ENCODE data around the gene DSC1. TPM values are rescaled to one million over a fixed set of nuclear protein-coding genes. Genes with fewer than 3 reads are reported as not detected.

The DSC1 gene
- total and polyA plus RNA-seq, 2 of the 8 experiments (the other 6 are each of a cell fraction or from before 2014, with no cell fraction given), result 0.02 TPM; not detected in 1

- H3K27ac ChIP-seq (ENCODE audit: low read depth, low read length), result peak overlapping the region; percentile 90
- peak overlapping the region; percentile 76 to 97 (median 84) for H3K4me3 ChIP-seq (ENCODE audit: extremely low read depth in 1 of 4, insufficient read depth in 2 of 4, low read depth in 3 of 4, low read length in 4 of 4)
- peaks cover 3% of the 10 kb centered on the region; the same call in 1 of the 2 replicates for H3K23me2 ChIP-seq (ENCODE audit: low read depth, low read length)
- H3K18ac ChIP-seq (ENCODE audit: extremely low read depth, low read length), result peak overlapping the region; percentile 92
- peak overlapping the region; percentile 88 for H2BK5ac ChIP-seq (ENCODE audit: low read depth, low read length)
- ChIA-PET CTCF (ENCODE audit: partially characterized antibody) (interaction anchor here (0.7 kb wide), 1 partner anchor 9 kb away, joined by 3 read pairs; no protein-coding TSS in a partner anchor), POLR2A (ENCODE audit: partially characterized antibody) (interaction anchor here (1.1 to 2.6 kb wide), 7 partner anchors 11 to 396 kb away, joined by 3 to 13 read pairs (median 5); partner anchors contain the start of gene DSG2)
- peak overlapping the region; percentile 90 for H4K5ac ChIP-seq (ENCODE audit: insufficient read length, low read depth, low read length)
- no peak overlapping the region for H3K14ac ChIP-seq (ENCODE audit: insufficient read length)
- H3K79me2 ChIP-seq (ENCODE audit: control insufficient read depth in 1 of 2, insufficient read depth in 2 of 2, low read length in 2 of 2), result peaks cover 3 to 41% of the 10 kb centered on the region in 2 experiments; a peak in 3 of 4 replicates
- peak overlapping the region; percentile 84; the same call in 1 of the 2 replicates for H2BK12ac ChIP-seq (ENCODE audit: low read depth, low read length)
- peaks cover 5% of the 10 kb centered on the region; the same call in 1 of the 2 replicates for H3K79me1 ChIP-seq (ENCODE audit: low read depth, low read length)
- no peaks in the 10 kb centered on the region for H3K36me3 ChIP-seq (ENCODE audit: control insufficient read depth in 2 of 4, insufficient read depth in 4 of 4, low read length in 3 of 4)
- peak overlapping the region; percentile 80 to 95 (median 82) for H3K9ac ChIP-seq (replicated peaks in 1 of 4; ENCODE audit: extremely low read depth in 1 of 4, low read depth in 3 of 4, low read length in 3 of 4)
- peaks cover 0 to 2% of the 10 kb centered on the region in 2 experiments for H4K20me1 ChIP-seq (replicated peaks in 1 of 2; ENCODE audit: control insufficient read depth in 1 of 2, insufficient read depth in 2 of 2, low read length in 2 of 2)
- no peak overlapping the region for H2BK20ac ChIP-seq (ENCODE audit: low read length)
- H2AK5ac ChIP-seq (ENCODE audit: low read depth, low read length), result no peak overlapping the region
- WGBS, 2 experiments (ENCODE audit: extremely low coverage in 1 of 2, insufficient coverage in 1 of 2, insufficient read length in 1 of 2, insufficient replicate concordance in 2 of 2, low coverage in 1 of 2, low lambda C conversion rate in 2 of 2, missing lambda C conversion rate in 1 of 2), result 1% methylated on average over 32 of the region's 72 CpGs; no CpG with 5 or more reads in 1 of the 2 experiments
- no peaks in the 10 kb centered on the region for H3K9me3 ChIP-seq (ENCODE audit: insufficient read depth in 2 of 2, low read depth in 1 of 2, low read length in 1 of 2)
- H2BK120ac ChIP-seq (replicated peaks; ENCODE audit: low read depth, low read length), result no peak overlapping the region
- FAIRE-seq, result no peak
- H3K4me1 ChIP-seq (replicated peaks in 1 of 4; ENCODE audit: control insufficient read depth in 3 of 4, insufficient read depth in 4 of 4, low read length in 3 of 4), result peaks cover 0 to 10% (median 6%) of the 10 kb centered on the region in 4 experiments; a peak in 5 of 7 replicates
- peak in 1 of 2 experiments; percentile 87 for DNase-seq (ENCODE audit: low read depth in 1 of 2, low spot score in 2 of 2)
- peak overlapping the region; percentile 63 to 74 for H3K4me2 ChIP-seq (ENCODE audit: insufficient read depth in 1 of 2, low read depth in 2 of 2, low read length in 2 of 2)
- H3K56ac ChIP-seq (replicated peaks; ENCODE audit: insufficient read length, low read depth, low read length), result peak overlapping the region; percentile 75
- H2BK15ac ChIP-seq (ENCODE audit: low read length), result no peak overlapping the region
- peak overlapping the region; percentile 97 for H4K91ac ChIP-seq (replicated peaks; ENCODE audit: insufficient read length, low read length)
- no peak overlapping the region for H3K23ac ChIP-seq (ENCODE audit: insufficient read length)
- peak overlapping the region; percentile 99; the same call in 1 of the 2 replicates for H4K8ac ChIP-seq (ENCODE audit: extremely low read depth, insufficient read depth, low read length)
- no peak overlapping the region for H3K4ac ChIP-seq (replicated peaks; ENCODE audit: insufficient read length, low read depth, low read length)
- H3K27me3 ChIP-seq (replicated peaks in 1 of 4; ENCODE audit: control insufficient read depth in 3 of 4, extremely low read depth in 1 of 4, insufficient read depth in 3 of 4, low read length in 3 of 4), result no peaks in the 10 kb centered on the region
- no peak overlapping the region; the same call in 1 of the 2 replicates for H2AFZ ChIP-seq (ENCODE audit: low read length)
- 0 out of 4 replicates have a peak, but pooled peaks of 1 of the 2 experiments have one; percentile 5 for TF ChIP-seq HDAC2 (IDR thresholded peaks at IDR 0.05; ENCODE audit: borderline replicate concordance in 1 of 2, low read depth in 2 of 2, low read length in 2 of 2)
- TF ChIP-seq RNF2 (IDR thresholded peaks at IDR 0.05; ENCODE audit: borderline replicate concordance, low read depth, low read length, missing control alignments, poor library complexity, severe bottlenecking), result no peak
- TF ChIP-seq KDM4A (IDR thresholded peaks at IDR 0.05; ENCODE audit: low read depth, low read length, severe bottlenecking), result peak; percentile 37
- no peak for TF ChIP-seq USF2 (IDR thresholded peaks at IDR 0.05; ENCODE audit: low read length)
- peak; percentile 20 for TF ChIP-seq TAF7 (optimal IDR thresholded peaks at IDR 0.05; ENCODE audit: borderline replicate concordance, low read depth, low read length)
- peak; percentile 66; the same call in 1 of the 2 replicates for TF ChIP-seq RBBP5 (IDR thresholded peaks at IDR 0.05; ENCODE audit: borderline replicate concordance, low read depth, low read length)
- peak; percentile 96 for TF ChIP-seq ASH2L (IDR thresholded peaks at IDR 0.05; ENCODE audit: low read length)
- TF ChIP-seq CEBPB (IDR thresholded peaks at IDR 0.05; ENCODE audit: low read depth, low read length), result no peak
These were observed 61.3 kb downstream of the DSC1 start for GRCh38 chr18:31101183-31102024.
